Astrocyte (in vitro differentiated cells and primary cell): ENCODE data around the gene ANKRD28.

ENCODE experiments used
- CTCF ChIP-seq: IDR thresholded peaks from 2 replicates; pipeline ENCODE4 v1.5.1; 2011; ENCODE audit warnings: low read depth, mild to moderate bottlenecking, inconsistent platforms, low read length, moderate library complexity; ENCODE audit not compliant: insufficient read depth
- EZH2 ChIP-seq: IDR thresholded peaks from 2 replicates; pipeline ENCODE4 v1.6.1; 2012; ENCODE audit warnings: mild to moderate bottlenecking, low read length, inconsistent platforms; ENCODE audit not compliant: insufficient read depth

GRCh38 chr3:15796331-15796730 is 1.4 kb downstream of the ANKRD28 start:
- TF ChIP-seq CTCF, result no peak
- no peak for TF ChIP-seq EZH2
